VCaP (cell line): ENCODE data around the gene PTX4.

Experiments used
- H3K27ac ChIP-seq: fragments of 450-650 bp; 2 replicates; pipeline ENCODE4 v1.5.1; 2017
- CTCF ChIP-seq: fragments of 450-650 bp; conservative IDR thresholded peaks from 2 replicates; pipeline ENCODE4 v1.5.1; 2017; ENCODE audit warnings: mild to moderate bottlenecking, moderate library complexity

The PTX4 gene

GRCh38 chr16:1496464-1496863, 7.7 kb upstream of the PTX4 start:
- H3K27ac ChIP-seq, result no peak overlapping the region
- no peak for TF ChIP-seq CTCF

GRCh38 chr16:1495889-1496262, 7.1 kb upstream of the PTX4 start:
- no peak overlapping the region for H3K27ac ChIP-seq
- TF ChIP-seq CTCF, result no peak

- no peak overlapping the region; the same call in 1 of the 2 replicates for H3K27ac ChIP-seq
- no peak for TF ChIP-seq CTCF
Measured at GRCh38 chr16:1495211-1495888, 6.6 kb upstream of the PTX4 start.

- H3K27ac ChIP-seq, result no peak overlapping the region; the same call in 1 of the 2 replicates
- TF ChIP-seq CTCF, result peak; percentile 17
Measured at GRCh38 chr16:1494711-1495110, 6.0 kb upstream of the PTX4 start.

GRCh38 chr16:1494129-1494640, 5.4 kb upstream of the PTX4 start:
- TF ChIP-seq CTCF, result peak; percentile 69
- peak overlapping the region; percentile 84 for H3K27ac ChIP-seq

GRCh38 chr16:1493746-1494094, 5.0 kb upstream of the PTX4 start:
- peak overlapping the region; percentile 84 for H3K27ac ChIP-seq
- TF ChIP-seq CTCF, result no peak

- no peak for TF ChIP-seq CTCF
Measured at GRCh38 chr16:1492923-1493745, 4.4 kb upstream of the PTX4 start, which contains the start of gene TELO2. Gene TELO2 (plus strand): TSS chr16:1493360. CDS start chr16:1494282, 922 bp downstream.

More at GRCh38 chr16:1492923-1493745, 4.4 kb upstream of the PTX4 start, which contains the start of gene TELO2:
- H3K27ac ChIP-seq, result peak within 1 kb of the TSS; percentile 84
